Hepatocyte (in vitro differentiated cells): ENCODE measurements around the gene SLC22A12.

Source experiments
- CTCF ChIP-seq: fragments of 200-600 bp; sonication (generic); IDR thresholded peaks from 2 replicates; pipeline ENCODE4 v1.5.1; 2016; ENCODE audit warnings: antibody characterized with exemption, mild to moderate bottlenecking; ENCODE audit not compliant: poor library complexity
- EZH2phosphoT487 ChIP-seq: fragments of 200-600 bp; sonication (generic); IDR thresholded peaks from one replicate; pipeline ENCODE4 v1.6.1; 2018; ENCODE audit warnings: antibody characterized with exemption, mild to moderate bottlenecking, low read depth, moderate library complexity; ENCODE audit not compliant: unreplicated experiment, severe bottlenecking

- TF ChIP-seq CTCF, result no peak
- no peak for TF ChIP-seq EZH2phosphoT487
These were observed 21.6 kb upstream of the SLC22A12 start for GRCh38 chr11:64569300-64569970.
